Upper lobe of left lung (tissue), 4 donors: ENCODE results near the gene LTBP1.

Experiments used
- POLR2A ChIP-seq, 4 donors: fragments of 450-650 bp; IDR thresholded peaks; one replicate each; pipeline ENCODE4 v1.5.1; 2016 to 2017; ENCODE audit warnings: antibody characterized with exemption in 4 of 4, mild to moderate bottlenecking in 2 of 4
- POLR2AphosphoS5 ChIP-seq, 2 donors: sonication (generic); formaldehyde crosslinking; IDR thresholded peaks; one replicate each; pipeline ENCODE4 v1.5.1; 2017; ENCODE audit warnings: antibody characterized with exemption in 2 of 2
- TF ChIP-seq, protein P1 (sequence below), 6 experiments: fragments of 450-650 bp in 4 of 6; fragments of 200-600 bp in 2 of 6; sonication (generic) in 2 of 6; IDR thresholded peaks; one replicate each; pipeline ENCODE4 v1.5.1; 2016 to 2019; ENCODE audit warnings: antibody characterized with exemption in 6 of 6

- no peak for TF ChIP-seq POLR2A (IDR thresholded peaks at IDR 0.05)
- TF ChIP-seq, protein P1, sequence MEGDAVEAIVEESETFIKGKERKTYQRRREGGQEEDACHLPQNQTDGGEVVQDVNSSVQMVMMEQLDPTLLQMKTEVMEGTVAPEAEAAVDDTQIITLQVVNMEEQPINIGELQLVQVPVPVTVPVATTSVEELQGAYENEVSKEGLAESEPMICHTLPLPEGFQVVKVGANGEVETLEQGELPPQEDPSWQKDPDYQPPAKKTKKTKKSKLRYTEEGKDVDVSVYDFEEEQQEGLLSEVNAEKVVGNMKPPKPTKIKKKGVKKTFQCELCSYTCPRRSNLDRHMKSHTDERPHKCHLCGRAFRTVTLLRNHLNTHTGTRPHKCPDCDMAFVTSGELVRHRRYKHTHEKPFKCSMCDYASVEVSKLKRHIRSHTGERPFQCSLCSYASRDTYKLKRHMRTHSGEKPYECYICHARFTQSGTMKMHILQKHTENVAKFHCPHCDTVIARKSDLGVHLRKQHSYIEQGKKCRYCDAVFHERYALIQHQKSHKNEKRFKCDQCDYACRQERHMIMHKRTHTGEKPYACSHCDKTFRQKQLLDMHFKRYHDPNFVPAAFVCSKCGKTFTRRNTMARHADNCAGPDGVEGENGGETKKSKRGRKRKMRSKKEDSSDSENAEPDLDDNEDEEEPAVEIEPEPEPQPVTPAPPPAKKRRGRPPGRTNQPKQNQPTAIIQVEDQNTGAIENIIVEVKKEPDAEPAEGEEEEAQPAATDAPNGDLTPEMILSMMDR (IDR thresholded peaks at IDR 0.05): no peak
- TF ChIP-seq POLR2AphosphoS5 (IDR thresholded peaks at IDR 0.05): no peak
These were observed 154.2 kb downstream of the LTBP1 start for GRCh38 chr2:33100921-33101320.
